Activated CD4-positive, CD25-positive, alpha-beta regulatory T cell treated with anti-CD3 and anti-CD28 coated beads, Interleukin-2, amount 50 U/mL, for 16 hours (primary cell): Measurements from ENCODE around the gene GPR89A.
"Not testable (repeated sequence)": the region's sequence is repeated elsewhere in the genome, so short reads cannot be mapped to it uniquely, and the experiment has no call there.

Experiments
- DNase-seq: peaks from one replicate; pipeline ENCODE4 v3.0.0-alpha.2; 2020; ENCODE audit warnings: low read depth, low spot score

The GPR89A gene

DNA sequence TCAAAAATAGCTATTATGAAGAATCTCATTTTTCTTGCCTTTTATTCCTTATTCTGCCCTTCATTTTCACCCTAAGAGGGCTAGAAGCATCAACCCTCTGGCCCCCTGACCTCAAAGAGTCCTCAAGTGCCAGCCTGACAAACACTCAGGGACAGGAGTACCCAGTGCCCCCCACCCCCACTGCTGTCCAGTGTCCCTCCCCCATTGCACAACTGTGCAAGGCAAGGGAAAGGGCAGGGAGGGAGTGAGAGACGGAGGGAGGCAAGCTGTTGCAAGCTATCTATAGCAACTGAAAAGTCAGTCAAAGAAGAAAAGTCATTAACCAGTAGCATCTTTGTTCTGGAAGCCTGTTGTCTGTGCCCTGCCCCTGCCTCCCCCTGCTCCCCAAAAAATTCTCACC, 78.3 kb downstream of the GPR89A start:
- not testable (repeated sequence) for DNase-seq

DNA sequence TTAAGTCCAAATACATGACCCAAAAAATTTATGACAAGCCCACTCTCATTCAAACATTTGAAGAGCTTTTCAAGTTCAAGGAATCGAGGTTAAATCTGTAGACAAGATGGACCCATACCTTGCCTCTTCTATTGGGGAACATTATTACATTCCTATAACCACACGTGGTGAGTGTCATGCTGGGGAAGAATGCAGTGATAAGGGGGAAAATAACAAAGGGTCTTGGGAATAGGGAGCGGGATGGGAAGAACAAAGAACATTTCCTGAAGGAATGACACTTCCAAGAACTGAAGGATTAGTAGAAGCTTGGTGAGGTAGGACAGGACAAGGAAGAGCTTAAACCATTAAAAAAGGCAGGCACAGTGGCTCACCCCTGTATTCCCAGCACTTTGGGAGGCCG, 80.5 kb downstream of the GPR89A start:
- no peak for DNase-seq

DNA sequence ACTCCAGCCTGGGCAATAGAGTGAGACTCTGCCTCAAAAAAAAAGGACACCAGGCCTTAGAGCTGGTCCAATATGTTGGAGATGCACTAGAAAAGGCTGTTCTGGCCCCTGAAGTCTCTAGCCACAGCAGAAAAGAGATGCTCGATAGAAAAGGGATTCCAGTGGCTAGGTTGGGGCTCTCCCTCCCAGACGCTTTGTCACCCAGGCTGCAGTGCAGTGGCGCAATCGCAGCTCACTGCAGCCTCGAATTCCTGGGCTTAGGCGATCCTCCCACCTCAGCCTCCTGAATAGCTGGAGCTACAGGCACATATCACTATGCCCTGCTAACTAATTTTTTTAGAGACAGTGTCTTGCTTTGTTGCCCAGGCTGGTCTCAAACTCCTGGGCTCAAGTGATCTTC, 81.1 kb downstream of the GPR89A start:
- no peak for DNase-seq

DNA sequence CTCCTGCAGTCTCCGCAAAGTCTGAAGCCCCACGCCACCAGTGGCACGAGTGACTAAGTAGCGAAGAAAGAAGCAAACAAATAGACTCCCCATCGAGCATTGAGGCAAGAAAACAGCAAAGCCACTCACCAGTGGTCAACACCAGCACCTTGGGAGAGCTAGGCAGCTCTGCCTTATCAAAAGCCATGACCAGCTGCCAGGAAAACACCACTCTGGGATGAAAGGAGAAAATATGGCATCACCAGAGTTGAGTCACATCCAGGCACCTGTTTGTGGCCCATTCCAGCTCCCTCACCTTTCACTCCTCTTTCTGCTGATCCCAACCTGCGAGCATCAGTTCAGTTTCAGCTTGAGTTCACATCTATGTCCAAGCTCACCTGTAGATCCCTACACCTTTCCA, 82.1 kb downstream of the GPR89A start:
- no peak for DNase-seq

DNA sequence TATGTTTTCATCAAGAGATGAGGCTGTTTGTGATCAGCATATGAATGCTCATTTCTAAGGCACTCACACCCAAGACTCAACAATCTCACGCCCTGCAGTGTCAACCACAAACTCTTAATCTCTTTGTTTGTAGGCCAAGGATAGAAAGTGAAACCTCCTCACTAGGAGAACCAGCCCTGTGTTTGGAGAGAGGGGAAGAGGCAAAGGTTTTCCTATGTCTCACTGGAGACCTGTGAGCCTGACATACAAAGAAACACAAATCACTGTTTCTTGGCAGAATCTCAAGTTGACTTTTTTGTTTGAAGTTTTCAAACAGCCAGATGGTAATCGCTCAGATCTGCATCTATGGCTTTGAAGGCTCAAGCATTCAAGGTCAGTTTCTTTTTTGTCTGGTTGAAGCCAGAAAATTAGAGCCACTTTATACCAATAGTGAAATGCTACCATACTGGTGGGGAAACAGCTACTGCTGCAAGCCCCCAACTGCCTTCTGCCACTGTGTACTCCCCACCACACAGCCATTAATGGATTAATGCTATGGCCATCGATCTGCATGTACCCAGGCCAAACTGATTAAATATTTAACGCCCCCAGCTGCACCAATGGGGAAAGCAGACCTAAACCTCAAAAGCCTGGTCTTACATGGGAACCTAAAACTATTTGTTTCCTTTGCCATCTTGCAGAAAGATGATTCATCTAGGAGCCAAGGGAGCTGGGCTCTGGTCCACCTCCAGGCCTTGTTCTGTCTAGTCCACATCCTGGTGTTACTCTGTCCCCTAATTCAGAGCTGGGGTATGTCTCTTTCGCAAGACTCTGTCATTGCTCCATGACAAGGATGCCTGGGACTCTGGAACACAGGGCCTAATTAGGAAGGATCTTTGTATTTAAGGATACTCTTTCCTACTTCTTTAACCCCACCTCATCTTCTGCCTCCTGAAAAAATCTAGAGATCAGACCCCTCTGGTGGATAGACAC, 83.1 kb downstream of the GPR89A start:
- DNase-seq: no peak

DNA sequence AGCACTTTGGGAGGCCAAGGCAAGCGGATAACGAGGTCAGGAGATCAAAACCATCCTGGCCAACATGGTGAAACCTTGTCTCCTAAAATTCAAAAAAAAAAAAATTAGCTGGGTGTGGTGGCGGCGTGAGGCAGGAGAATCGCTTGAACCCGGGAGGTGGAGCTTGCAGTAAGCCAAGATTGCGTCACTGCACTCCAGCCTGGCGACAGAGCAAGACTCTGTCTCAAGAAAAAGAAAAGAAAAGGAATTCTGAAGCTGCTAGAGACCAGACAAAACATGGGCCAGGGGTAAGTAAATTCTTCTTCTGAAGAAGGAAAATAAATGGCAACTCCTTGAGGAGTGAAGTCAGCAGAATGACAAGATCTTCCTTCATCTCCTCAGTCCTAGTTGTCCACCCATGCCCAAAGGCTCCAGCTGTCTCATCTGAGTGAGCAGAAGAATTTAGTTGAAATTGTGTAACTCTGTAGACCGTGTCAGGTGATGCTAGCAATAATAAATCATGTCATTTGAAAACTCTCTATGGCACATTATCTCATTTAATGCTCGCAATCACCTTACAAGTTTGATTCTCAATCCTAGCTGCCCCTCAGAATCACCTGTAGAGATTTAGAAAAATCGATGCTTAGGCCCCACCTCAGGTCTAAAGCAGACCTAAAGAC, 85.1 kb downstream of the GPR89A start:
- no peak for DNase-seq

DNA sequence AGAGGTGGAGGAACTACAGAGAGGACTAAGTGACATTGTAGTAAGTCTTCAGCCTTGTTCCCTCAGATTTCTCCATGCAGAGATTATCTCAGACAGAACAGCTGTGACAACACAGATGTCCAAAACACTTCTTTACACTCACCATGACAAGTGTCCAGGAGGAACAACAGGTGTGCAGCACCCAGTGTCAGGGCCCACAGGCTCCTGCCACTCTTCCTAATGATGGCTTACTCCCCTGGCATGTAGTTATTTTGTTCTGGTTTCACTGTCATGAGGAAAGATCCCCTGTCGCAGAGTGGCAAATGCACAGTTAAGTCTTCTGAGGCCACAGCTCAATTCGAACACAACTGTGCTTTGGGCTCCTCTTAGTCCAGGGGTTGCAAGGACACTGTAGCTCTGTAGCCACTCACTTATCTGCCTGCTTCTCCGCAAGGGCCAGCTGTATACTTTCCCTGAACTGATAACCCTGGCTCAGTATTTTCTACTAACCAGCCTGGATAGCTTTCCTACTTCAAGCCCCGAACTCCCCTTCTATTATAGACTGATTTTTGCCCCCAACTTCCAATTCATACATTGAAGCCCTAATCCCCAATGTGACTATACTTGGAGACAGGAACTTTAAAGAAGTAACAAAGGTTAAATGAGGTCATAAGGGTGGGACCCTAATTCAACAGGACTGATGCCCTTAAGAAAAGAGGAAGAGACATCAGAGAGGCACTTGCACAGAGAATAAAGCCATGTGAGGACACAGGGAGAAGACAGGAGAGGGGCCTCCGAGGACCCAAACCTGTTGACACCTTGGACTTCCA, 88.2 kb downstream of the GPR89A start:
- no peak for DNase-seq

DNA sequence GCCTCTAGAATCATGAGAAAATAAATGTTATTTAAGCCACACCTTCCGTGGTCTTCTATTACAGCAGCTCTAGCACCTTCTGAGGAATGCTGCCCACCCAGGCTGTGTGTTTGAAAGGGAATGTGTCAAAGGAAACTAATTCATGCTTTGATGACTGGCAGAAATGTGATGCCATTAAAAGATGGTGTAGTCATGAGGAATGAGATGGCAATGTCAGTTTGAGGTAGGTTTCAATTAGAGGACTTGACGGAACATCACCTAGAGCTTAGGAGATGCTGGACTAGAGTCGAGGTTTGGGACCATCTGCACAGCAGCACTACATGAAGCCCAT, 88.8 kb downstream of the GPR89A start:
- no peak for DNase-seq

DNA sequence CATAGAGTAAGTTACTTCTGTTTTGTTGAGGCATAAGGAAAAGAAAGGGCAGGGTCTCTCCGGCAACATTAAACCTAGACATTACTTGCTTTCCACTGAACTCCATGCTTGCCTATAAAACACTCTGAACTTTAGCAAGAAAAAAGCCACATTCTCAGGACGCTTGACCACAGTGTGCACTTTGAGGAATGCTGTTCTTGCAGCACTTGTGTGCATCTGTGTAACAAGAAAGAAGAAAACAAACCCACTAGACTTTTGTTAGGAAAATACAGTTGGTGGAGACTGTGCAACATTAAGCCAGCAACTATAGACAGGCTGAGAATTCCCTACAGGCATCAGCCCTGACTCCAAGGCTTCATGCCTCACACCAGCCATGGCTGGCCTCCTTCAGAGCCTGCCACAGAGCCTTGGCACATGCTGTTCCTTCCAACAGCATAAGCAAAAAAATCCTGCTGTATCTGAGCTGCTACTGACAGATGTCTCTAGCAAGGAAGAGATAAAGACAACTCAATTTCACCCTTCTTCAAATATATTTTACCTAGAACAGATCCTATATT, 93.6 kb downstream of the GPR89A start:
- no peak for DNase-seq

DNA sequence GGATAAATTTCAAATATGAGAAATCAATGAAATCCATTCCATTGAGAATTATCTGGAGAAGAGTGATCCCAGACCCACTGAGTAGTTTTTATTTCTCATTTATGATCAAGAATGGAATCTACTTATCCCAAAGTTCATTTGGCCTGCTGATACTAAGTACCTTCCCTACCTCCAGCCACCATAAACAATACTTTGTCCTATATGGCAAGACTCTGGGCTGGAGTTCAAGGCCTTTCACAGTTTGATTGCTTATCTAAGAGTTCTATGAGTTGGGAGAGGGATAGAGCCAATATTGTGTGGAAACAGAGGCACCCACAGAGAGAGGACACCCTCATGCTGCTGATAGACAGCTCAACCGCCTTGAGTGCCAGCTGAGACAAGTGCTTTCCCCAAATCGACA, 94.3 kb downstream of the GPR89A start:
- no peak for DNase-seq

DNA sequence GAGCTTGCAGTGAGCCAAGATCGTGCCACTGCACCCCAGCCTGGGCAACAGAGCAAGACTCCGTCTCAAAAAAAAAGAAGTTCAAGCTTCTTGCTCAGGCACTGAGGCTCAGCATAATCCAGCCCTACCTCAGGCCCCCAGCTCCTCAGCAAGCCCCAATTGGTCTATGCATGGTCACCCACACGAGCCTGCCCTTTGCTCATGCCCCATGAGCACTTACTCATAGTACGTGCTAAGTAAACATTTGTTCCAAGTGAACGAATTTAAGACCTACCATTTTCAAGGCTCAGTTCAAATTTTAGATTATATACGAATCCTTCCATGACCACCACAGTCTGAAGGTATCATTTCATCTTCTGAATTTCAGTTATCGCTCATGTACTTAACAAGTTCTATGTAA, 95.0 kb downstream of the GPR89A start:
- DNase-seq: no peak

DNA sequence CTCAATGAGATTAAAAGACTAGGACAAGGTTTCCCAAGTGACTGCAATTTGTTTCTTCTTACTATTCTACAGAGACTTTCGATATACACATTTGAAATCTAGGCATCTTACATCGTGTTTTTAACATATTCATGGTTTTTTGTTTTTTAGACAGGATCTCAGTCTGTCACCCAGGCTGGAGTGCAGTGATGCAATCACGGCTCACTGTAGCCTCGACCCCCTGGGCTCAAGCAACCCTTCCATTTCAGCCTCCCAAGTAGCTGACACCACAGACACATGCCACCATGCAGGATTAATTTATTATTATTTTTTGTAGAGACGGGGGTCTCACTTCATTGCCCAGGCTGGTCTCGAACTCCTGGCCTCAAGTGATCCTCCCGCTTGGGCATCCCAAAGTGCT, 97.8 kb downstream of the GPR89A start:
- DNase-seq: no peak

DNA sequence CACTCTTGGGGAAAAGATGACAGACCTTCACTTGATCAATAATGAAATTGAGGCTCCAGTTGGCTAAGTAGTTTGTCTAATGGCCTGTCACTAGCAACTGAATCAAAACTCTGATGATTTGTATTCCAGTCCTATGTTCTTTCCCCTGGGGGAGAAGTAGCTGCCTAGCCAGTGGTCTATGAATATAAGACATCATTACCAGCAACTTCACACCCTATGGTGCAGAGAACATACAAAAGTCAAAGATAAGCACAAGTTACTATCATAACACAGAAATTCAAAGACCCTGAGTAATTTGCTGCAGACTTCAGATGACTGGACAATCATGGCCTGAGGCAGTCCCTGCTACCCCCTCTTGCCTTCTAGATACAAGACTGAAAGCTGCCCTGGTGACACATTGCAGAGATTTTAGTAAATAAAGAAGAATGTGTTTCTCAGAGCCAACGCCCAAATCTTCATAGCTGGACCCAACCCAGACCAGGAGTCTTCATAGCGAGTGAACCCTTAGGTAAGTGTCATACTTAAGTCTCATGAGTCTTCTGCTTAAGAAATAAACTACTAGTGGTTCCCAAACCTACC, 98.4 kb downstream of the GPR89A start:
- DNase-seq: no peak

DNA sequence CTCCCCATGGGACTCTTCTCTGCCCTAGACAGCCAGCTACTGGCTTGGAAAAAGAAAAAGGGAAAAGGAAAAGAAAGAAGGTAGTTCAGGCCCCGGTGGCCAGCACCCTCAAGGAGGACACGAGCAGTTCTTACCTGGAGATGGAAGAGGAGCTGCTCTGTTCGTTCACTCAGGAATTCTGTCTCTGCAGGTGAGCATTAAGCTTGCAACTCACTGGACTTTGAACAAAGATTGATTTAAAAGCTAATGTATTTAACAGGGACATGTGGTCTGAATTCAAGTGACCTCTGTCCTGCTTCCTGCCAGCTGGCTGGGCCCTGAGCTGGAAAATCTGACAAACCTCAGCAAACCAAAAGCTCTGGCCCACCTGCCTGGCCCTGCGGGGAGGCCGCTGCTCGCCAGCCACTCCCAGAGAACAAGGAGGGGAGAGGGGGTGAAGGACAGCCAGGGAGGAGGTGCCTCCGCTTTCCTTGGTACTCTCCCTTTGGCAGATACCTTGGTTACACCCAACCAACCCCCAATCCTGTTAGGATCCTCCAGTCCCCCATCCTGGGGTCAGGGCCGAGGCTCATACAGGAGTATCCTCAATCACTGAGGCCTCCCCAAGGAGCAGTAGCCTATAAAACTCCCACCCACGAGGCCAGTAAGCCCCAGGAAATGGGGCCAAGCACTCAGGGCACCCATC, 99.5 kb downstream of the GPR89A start, which contains the start of gene PDZK1:
TSS of gene PDZK1 (minus strand) at position 186 of the 685 bp plus-strand sequence. CDS start 19,347 bp downstream, outside the sequence.
- no peak for DNase-seq

DNA sequence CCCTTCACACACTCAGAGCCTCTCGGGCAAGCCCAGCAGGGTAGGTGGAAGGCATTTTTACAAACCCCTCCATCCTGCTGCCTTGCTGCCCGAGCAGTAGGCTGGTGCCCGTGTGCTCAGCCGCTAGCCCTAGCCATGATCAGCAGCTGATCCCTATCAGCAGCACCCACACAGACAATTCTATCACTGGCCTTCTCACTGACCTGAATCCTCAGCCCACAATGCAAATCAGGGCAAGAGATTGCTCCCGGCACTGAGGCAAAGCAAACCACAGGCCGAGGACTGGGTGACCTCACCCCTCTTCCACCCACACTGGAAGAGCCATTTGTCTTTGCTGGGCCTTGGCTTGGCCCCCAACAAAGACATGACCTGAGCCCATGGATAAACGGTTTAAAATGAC, 100.3 kb downstream of the GPR89A start:
- DNase-seq: no peak

DNA sequence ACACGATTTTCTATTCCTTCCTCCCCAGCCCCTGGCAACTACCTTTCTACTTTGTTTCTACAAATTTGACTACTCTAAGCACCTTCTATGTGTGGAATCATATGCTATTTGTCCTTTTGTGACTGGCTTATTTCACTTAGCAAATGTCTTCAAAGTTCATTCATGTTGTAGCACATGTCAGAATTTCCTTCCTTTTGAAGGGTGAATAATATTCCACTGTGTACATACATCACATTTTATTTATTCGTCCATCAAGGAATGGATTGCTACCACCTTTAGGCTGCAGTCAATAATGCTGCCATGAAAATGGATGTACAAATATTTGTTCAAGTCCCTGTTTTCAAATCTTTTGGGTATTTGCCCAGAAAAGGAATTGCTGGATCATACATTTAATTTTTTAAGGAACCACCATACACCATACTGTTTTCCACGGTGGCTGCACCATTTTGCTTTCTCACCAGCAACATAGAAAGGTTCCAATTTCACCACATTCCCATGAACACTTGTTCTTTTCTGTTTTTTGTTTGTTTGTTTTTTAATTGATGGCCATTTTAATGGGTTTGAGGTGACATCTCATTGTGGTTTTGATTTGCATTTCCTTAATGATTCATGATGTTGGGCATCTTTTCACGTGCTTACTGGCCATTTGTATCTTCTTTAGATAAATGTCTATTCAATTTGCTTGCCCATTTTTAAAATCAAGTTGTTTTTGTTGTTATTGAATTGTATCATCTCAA, 102.7 kb downstream of the GPR89A start:
- DNase-seq: no peak

DNA sequence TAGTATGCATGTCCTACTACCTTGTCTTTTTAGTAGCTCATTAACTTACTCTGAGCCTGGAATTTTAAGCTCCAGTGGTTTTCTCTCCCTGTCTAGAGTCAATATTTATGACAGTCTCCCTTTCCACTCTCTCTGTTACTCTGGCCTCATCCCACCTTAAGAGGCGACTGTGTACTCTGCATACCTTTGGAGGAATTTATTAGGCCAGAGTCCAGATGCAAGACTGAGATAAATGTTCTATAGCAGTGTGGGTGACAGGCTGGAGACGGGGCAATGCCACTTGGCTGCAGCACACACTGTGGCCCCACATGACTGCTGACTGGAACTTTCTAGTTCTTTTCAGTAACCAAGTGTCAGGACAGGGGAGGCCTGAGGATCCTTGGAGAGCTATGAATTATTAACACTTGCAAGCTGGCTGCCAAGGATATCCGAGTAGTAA, 103.4 kb downstream of the GPR89A start:
- no peak for DNase-seq

DNA sequence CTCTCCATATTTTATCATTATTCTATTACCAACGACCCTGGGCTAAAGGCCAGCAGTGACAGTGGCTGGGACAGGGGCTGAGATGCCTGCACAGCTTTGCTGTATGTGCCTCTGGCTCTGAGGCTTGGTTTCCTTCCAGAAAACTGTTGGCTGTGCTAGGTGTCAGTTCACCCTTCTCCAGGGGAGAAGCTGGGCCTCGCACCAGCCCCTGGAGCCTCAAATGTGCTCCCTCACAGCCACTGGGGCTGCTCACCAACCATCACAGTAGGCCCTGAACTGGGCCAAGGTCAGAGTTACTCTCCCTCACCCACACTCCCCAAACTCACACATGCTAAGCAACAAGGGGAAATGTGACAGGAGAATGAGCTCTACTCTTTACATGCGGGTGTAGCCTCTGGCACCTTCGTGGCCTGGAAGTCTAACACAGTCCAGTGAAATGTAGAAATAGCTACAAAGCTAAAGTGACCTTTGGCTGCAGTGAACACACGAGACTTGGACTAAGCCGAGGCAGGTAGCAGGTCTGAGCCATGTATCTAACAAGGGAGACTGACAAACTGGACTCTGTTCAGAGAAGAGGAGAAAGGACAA, 106.8 kb downstream of the GPR89A start:
- DNase-seq: no peak

DNA sequence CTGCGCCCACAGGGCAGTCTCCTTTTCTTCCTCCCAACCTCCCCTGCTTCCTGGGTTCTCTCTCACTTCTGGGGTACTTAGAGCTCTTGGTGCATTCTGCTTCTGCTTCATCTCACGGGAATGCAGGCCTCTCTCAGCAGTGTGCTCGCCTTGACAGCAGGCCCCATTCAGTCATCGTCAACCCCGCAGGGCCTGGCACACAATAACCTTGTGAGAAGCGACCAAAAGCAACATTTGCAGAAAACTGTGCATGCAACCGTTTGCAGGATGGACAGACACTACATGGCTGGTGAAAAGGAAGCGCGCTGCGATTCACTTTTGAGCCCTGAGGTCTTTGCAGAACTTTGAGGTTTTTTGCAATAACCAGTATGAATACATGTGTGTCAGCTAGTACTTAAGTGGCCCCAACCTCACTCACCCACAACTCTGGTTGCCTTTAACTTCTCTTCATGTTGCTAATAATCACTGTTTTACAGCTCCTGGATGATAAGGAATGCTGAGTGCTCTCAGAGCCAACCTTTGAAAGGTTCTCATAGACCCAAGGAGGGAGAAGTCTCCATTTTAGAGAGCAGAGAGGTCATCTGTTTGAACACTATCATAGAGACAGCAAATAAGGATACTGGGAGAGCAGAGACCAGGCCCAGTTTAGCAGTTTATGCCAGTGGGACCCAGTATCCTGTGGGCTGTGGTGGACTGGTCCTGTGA, 109.0 kb downstream of the GPR89A start:
- no peak for DNase-seq
